IMR-90 (cell line): ENCODE results near the gene RCL1. TPM values are rescaled to one million over a fixed set of nuclear protein-coding genes. Genes with fewer than 3 reads are reported as not detected.

ENCODE experiments used
- MAZ ChIP-seq: IDR thresholded peaks from 2 replicates; pipeline ENCODE4 v1.6.1; 2012; ENCODE audit warnings: low read depth, mild to moderate bottlenecking, low read length, improper control_type of control experiment, moderate library complexity, borderline replicate concordance
- MXI1 ChIP-seq: IDR thresholded peaks from 2 replicates; pipeline ENCODE4 v1.6.1; 2012; ENCODE audit warnings: low read depth, mild to moderate bottlenecking, low read length, moderate library complexity, borderline replicate concordance
- POLR2A ChIP-seq: IDR thresholded peaks from 2 replicates; pipeline ENCODE4 v1.6.1; 2012; ENCODE audit warnings: mild to moderate bottlenecking, low read depth, low read length
- polyA plus RNA-seq, 3 experiments: library from polyadenylated mRNA; depleted of rRNA; stranded (reverse); fragments of >200 nt; gene quantifications; 2 replicates each; pipeline ENCODE4 v1.2.3, GENCODE V29; 2012; ENCODE audit warnings: low replicate concordance in 1 of 3
- total RNA-seq: library from RNA; depleted of rRNA; stranded (reverse); fragments of >200 nt; gene quantifications from 2 replicates; pipeline ENCODE4 v1.2.3, GENCODE V29; 2012

RCL1 gene
- total and polyA plus RNA-seq, 2 of the 4 experiments (the other 2 are of a cell fraction) = 12.3 to 13.8 TPM

DNA sequence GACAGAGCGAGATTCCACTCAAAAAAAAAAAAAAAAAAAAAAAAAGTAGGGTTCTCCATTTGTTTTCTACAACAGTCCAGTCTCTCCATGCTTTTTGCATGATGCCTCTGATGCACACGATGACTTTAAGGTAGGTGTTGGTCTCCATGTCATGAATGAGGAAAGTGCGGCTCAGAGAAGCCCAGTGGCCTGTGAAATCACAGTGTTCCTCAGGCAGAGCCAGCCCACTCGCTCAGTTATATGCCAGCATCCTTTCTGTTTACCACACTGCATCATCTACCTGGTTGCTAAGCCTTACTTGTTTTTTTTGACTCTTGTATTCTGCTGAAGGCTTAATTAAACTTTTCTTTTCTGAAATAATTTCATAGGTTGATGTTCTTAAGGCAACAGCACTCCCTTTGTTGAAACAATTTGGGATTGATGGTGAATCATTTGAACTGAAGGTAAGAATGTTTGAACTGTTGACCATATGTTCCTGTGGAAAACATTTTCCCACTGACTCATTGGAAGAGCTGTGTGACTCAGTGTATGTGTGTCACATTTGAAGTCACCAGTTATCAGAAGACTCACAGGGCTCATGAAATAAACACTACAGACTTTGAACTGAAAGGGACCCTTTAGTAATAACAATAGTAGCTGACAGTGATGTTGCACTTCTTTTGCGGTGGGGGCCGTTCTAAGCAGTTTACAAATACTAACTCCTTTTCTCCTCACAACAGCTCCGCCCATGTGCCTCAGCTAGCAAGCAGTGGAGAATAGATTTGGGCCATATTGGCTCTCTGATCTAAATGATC is 40.2 kb downstream of the RCL1 start (continued):
- TF ChIP-seq MAZ (peak; percentile 33; the same call in 1 of the 2 replicates), MXI1 (0 out of 2 replicates have a peak, but pooled peaks have one; percentile 47), POLR2A (peak; percentile 20; the same call in 1 of the 2 replicates)
